Endodermal cell (in vitro differentiated cells): ENCODE measurements around the gene CLSTN3. TPM values are rescaled to one million over a fixed set of nuclear protein-coding genes. Genes with fewer than 3 reads are reported as not detected.

Experiments
- DNase-seq: peaks from one replicate; pipeline ENCODE4 v3.0.0-alpha.2; 2017
- H3K27ac ChIP-seq: 2 replicates; pipeline ENCODE4 v1.5.1; 2013; ENCODE audit warnings: mild to moderate bottlenecking, low read depth, low read length, moderate library complexity
- H3K27me3 ChIP-seq: 2 replicates; pipeline ENCODE4 v1.6.1; 2013; ENCODE audit warnings: mild to moderate bottlenecking, low read length, moderate library complexity; ENCODE audit not compliant: insufficient read depth, control insufficient read depth, poor library complexity, severe bottlenecking
- H3K36me3 ChIP-seq: 2 replicates; pipeline ENCODE4 v1.7.0; 2013; ENCODE audit warnings: mild to moderate bottlenecking, low read length, moderate library complexity; ENCODE audit not compliant: control insufficient read depth, insufficient read depth
- H3K4me1 ChIP-seq: one replicate; pipeline ENCODE4 v1.7.0; 2013; ENCODE audit warnings: low read length; ENCODE audit not compliant: control insufficient read depth, insufficient read depth
- H3K4me3 ChIP-seq: 2 replicates; pipeline ENCODE4 v1.5.1; 2013; ENCODE audit warnings: mild to moderate bottlenecking, low read length, moderate library complexity
- H3K9ac ChIP-seq: 2 replicates; pipeline ENCODE4 v1.6.1; 2013; ENCODE audit warnings: mild to moderate bottlenecking, low read length, moderate library complexity; ENCODE audit not compliant: poor library complexity, severe bottlenecking; ENCODE audit errors: extremely low read depth
- H3K9me3 ChIP-seq: 2 replicates; pipeline ENCODE4 v1.6.1; 2013; ENCODE audit warnings: mild to moderate bottlenecking, low read length, moderate library complexity; ENCODE audit not compliant: control insufficient read depth
- H3K27ac Mint-ChIP-seq: 2 replicates; pipeline ENCODE4 v1.8.0; 2020; ENCODE audit warnings: mixed read lengths
- H3K27me3 Mint-ChIP-seq: 2 replicates; pipeline ENCODE4 v1.8.0; 2021; ENCODE audit warnings: mild to moderate bottlenecking, mixed read lengths; ENCODE audit not compliant: insufficient read depth
- H3K36me3 Mint-ChIP-seq: 2 replicates; pipeline ENCODE4 v1.8.0; 2020; ENCODE audit warnings: low read depth, mixed read lengths
- H3K4me1 Mint-ChIP-seq: 2 replicates; pipeline ENCODE4 v1.8.0; 2020; ENCODE audit warnings: mixed read lengths
- H3K4me3 Mint-ChIP-seq: 2 replicates; pipeline ENCODE4 v1.8.0; 2020; ENCODE audit warnings: mild to moderate bottlenecking, moderate library complexity, mixed read lengths
- H3K9me3 Mint-ChIP-seq: 2 replicates; pipeline ENCODE4 v1.8.0; 2020; ENCODE audit warnings: mild to moderate bottlenecking, mixed read lengths
- WGBS, 2 experiments: methylation state at CpG; one replicate each; pipeline versions ENCODE4 v1.1.5 to v1.1.7; 2013; ENCODE audit warnings: missing lambda C conversion rate in 2 of 2, mixed read lengths in 1 of 2; ENCODE audit not compliant: insufficient coverage in 1 of 2, insufficient read length in 1 of 2; 5-methylcytosine and 5-hydroxymethylcytosine counted together
- total RNA-seq, 2 donors: library from RNA; stranded (reverse); fragmentation: NEBNext Ultra II Directional in 1 of 2; extraction: Animal tissue kit (Norgen Biotek cat#: 25700) in 1 of 2; gene quantifications; 2 replicates in 1 of 2; 3 replicates in 1 of 2; pipeline ENCODE4 v1.2.1, GENCODE V29; 2021
- TF ChIP-seq, protein P1 (sequence below): fragments of 200-600 bp; sonication (generic); conservative IDR thresholded peaks from 2 replicates; pipeline ENCODE4 v1.5.0; 2021; ENCODE audit warnings: antibody characterized with exemption, mild to moderate bottlenecking

The CLSTN3 gene
- total RNA-seq, 2 donors from 2014 or later, result 69.7 to 135 TPM

DNA sequence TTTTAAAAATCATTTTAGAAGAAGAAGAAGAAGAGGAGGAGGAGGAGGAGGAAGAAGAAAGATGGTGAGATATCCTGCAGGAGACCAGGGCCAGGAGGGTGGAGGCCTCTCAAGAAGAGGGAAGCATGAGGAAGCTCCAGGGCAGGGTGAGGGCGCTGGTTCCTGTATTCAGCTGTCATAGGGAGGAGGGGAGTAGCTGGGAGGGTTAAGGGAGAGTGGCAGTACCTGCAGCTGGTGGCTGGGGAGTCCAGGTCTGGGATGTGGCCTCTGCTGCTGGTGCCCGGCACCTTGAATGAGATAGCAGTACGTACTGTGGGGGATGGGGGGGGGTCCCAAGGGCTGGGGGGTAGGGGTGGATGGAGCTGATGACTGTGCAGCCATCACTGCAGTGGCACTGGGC is 11.3 kb upstream of the CLSTN3 start:
- DNase-seq, result no peak

DNA sequence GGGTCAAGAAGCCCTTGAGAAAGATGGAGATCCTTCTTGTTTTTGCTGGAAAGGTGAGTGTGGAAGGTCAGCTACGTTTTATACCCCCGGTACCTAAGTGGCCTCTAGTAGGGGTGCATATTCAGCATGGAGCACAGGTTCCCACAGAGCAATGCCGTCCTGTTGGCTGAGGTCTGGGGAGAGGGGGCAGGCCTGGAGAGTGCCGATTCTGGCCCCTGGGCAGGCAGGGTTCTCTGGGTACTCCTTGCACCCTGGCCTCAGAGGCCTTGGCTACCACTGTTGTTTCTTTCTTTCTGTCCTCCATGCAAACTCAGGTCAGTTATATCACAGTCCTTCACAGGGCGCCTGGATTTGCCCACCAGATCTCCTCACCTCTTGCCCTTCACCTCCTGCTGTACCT is 10.0 kb upstream of the CLSTN3 start:
- Mint-ChIP-seq H3K36me3 (peaks cover 19% of the 10 kb centered on the region), H3K27me3 (peaks cover 1% of the 10 kb centered on the region), H3K27ac (no peak overlapping the region), H3K4me3 (no peak overlapping the region), H3K4me1 (peaks cover 25% of the 10 kb centered on the region), H3K9me3 (no peaks in the 10 kb centered on the region)
- DNase-seq, result no peak
- Histone ChIP-seq H3K9me3 (no peaks in the 10 kb centered on the region), H3K27ac (no peak overlapping the region), H3K27me3 (no peaks in the 10 kb centered on the region), H3K9ac (no peak overlapping the region), H3K4me1 (no peaks in the 10 kb centered on the region), H3K36me3 (no peaks in the 10 kb centered on the region), H3K4me3 (no peak overlapping the region)
- TF ChIP-seq, protein P1, sequence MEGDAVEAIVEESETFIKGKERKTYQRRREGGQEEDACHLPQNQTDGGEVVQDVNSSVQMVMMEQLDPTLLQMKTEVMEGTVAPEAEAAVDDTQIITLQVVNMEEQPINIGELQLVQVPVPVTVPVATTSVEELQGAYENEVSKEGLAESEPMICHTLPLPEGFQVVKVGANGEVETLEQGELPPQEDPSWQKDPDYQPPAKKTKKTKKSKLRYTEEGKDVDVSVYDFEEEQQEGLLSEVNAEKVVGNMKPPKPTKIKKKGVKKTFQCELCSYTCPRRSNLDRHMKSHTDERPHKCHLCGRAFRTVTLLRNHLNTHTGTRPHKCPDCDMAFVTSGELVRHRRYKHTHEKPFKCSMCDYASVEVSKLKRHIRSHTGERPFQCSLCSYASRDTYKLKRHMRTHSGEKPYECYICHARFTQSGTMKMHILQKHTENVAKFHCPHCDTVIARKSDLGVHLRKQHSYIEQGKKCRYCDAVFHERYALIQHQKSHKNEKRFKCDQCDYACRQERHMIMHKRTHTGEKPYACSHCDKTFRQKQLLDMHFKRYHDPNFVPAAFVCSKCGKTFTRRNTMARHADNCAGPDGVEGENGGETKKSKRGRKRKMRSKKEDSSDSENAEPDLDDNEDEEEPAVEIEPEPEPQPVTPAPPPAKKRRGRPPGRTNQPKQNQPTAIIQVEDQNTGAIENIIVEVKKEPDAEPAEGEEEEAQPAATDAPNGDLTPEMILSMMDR, result no peak
- 89 to 97% methylated on average over 4 to 5 of the region's 5 CpGs for WGBS, 2 experiments

More for the DNA sequence above, 11.3 kb upstream of the CLSTN3 start:
- Mint-ChIP-seq H3K36me3 (peaks cover 19% of the 10 kb centered on the region), H3K27me3 (peaks cover 1% of the 10 kb centered on the region), H3K9me3 (no peaks in the 10 kb centered on the region), H3K4me1 (peaks cover 12% of the 10 kb centered on the region), H3K4me3 (no peak overlapping the region), H3K27ac (no peak overlapping the region)
- H3K36me3 ChIP-seq, result no peaks in the 10 kb centered on the region
- 50 to 83% methylated on average over 1 to 2 of the region's 3 CpGs for WGBS, 2 experiments
- H3K9ac ChIP-seq, result no peak overlapping the region
- TF ChIP-seq, protein P1, result no peak
- H3K27me3 ChIP-seq, result no peaks in the 10 kb centered on the region
- H3K4me1 ChIP-seq, result no peaks in the 10 kb centered on the region
- H3K4me3 ChIP-seq, result no peak overlapping the region
- no peaks in the 10 kb centered on the region for H3K9me3 ChIP-seq
- H3K27ac ChIP-seq, result no peak overlapping the region

DNA sequence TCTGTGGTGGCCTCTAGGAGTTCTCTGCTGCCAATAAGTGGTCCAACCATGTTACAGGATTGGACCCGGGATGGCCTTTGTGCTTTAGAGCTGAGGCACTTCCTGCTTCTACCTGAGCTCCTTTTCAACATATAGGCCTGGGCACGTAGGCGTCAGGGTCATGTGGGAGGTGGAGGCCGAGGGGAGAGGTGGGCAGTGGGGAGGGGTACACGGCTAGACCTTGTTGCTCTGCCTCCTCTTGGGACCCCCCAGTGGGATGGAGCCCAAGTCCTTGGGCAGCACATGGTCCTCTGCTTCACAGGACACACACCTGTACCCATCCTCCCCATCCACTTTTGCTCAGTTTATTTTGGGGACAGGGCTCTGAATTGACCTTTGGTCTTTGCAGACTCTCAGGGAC is 8.8 kb upstream of the CLSTN3 start:
- no peaks in the 10 kb centered on the region for H3K9me3 ChIP-seq
- H3K27me3 Mint-ChIP-seq, result peaks cover 1% of the 10 kb centered on the region
- peaks cover 25% of the 10 kb centered on the region for H3K36me3 Mint-ChIP-seq
- no peak overlapping the region for H3K27ac Mint-ChIP-seq
- H3K4me1 ChIP-seq, result no peaks in the 10 kb centered on the region
- H3K27ac ChIP-seq, result no peak overlapping the region
- H3K36me3 ChIP-seq, result no peaks in the 10 kb centered on the region
- no peak overlapping the region for H3K4me3 Mint-ChIP-seq
- peaks cover 31% of the 10 kb centered on the region for H3K4me1 Mint-ChIP-seq
- WGBS, 2 experiments, result 83 to 88% methylated on average over 1 to 5 of the region's 5 CpGs
- H3K27me3 ChIP-seq, result no peaks in the 10 kb centered on the region
- H3K9me3 Mint-ChIP-seq, result no peaks in the 10 kb centered on the region
- DNase-seq, result no peak
- TF ChIP-seq, protein P1, result no peak
- H3K4me3 ChIP-seq, result no peak overlapping the region
- H3K9ac ChIP-seq, result no peak overlapping the region
